ENCODE data around the gene INAFM2.

- no peak for TF ChIP-seq POLR2A (IDR thresholded peaks at IDR 0.05; ENCODE audit: low read depth, low read length)
- no peak for TF ChIP-seq POLR2AphosphoS5 (IDR thresholded peaks at IDR 0.05; ENCODE audit: low read depth, low read length)
- no peak for TF ChIP-seq TAF1 (IDR thresholded peaks at IDR 0.05; ENCODE audit: borderline replicate concordance, low read depth, low read length)
Observed at GRCh38 chr15:40300367-40300766, 23.1 kb upstream of the INAFM2 start.
